HG03280 (cell line): ENCODE data around the gene LIMK1.

Experiments used
- ATAC-seq: cut with Tn5 transposase; IDR thresholded peaks from one replicate; pipeline ENCODE4 v1.9.1; 2021; ENCODE audit warnings: mild to moderate bottlenecking, moderate library complexity; ENCODE audit not compliant: unreplicated experiment

The LIMK1 gene

DNA sequence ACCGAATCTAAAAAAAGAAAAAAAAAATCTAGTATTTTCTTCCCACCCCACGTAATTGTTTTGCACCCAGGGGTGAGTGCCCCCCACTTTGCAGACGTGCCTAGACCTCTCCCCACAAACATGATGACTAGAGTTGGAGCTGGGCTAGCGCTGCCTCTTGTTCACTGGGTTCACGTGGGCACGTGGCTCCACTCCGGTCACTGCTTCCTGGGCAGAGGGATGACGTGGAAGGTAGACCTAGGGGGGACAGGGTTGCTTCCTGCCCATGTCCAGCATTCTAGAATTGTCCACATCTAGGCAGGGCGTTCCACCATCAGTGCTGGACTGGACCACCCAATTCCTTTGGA lies 861 bp upstream of the LIMK1 start:
- ATAC-seq: no peak

DNA sequence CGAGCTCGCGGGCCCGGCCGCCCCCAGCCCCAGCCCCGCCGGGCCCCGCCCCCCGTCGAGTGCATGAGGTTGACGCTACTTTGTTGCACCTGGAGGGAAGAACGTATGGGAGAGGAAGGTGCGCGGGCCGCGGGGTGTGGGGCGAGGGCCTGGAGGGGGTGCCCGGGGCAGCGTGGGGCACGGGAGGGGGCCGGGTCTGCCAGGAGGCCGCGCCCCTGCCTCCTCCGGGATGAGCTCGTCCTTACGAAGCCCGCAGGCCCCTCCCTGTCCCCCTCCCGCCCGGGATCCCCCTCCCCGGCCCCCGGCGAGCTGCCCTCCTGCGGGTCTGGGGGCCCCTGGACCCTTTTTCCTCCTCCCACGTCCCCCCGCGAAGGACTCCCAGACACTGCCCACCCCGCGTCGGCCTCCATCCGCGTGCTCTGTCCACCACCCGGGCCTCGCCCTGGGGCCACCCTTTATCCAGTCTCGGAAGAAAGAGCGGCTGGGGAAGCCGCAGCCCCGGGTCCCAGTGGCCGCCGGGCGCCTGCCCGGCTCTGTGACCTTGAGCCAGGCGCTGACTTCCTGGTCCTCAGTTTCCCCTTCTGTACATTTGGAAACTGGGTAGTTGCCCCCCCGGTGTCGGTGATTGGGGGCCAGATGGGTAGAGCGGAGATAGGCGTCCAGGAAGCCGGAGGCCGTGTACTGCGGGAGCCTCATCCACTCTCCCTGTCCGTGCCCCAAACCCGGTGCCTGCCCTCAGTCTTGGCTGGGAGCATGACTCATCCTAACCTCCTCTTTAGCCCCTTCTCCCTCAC lies 521 bp downstream of the LIMK1 start:
- ATAC-seq: peak; percentile 52

DNA sequence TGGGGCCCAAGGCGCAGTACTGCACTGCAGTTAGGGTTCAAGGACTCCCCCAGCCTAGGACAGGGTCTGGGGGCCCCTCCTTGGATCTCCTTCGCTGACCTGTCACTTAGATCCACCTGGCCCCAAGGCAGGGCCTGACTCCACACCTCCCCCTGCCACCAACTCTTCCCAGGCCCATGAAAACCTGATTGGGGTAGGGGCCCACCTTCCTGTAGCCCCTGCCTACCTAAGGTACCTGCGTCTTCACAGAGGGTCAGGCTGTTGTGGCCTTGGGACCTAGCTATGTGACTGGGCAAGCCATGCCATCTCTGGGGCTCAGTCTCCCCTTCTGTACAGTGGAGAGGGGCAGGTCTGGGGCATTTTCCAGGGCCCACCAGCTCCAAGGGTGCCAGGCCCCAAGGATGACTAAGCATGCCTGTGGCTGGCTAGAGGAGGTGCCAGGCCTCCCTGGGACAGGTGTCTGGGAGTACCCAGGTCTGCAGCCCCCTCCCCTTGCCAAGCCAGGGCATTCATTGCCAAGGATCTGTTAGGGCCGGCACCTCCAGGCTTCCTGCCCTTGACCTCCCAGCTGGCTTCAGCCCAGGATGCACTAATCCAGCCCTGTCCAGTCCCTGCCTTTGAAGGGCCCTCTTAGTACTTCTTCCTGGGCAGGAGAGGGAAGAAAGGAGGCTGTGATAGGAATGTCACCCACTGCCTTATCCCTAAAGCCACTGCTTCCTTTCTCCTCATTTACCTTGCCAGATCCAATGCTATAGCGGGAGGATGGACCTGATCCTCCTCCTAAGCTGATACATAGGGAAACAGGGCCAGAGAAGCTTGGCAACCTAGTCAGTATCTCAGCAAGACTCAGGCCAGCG lies 1.3 kb downstream of the LIMK1 start:
- no peak for ATAC-seq

DNA sequence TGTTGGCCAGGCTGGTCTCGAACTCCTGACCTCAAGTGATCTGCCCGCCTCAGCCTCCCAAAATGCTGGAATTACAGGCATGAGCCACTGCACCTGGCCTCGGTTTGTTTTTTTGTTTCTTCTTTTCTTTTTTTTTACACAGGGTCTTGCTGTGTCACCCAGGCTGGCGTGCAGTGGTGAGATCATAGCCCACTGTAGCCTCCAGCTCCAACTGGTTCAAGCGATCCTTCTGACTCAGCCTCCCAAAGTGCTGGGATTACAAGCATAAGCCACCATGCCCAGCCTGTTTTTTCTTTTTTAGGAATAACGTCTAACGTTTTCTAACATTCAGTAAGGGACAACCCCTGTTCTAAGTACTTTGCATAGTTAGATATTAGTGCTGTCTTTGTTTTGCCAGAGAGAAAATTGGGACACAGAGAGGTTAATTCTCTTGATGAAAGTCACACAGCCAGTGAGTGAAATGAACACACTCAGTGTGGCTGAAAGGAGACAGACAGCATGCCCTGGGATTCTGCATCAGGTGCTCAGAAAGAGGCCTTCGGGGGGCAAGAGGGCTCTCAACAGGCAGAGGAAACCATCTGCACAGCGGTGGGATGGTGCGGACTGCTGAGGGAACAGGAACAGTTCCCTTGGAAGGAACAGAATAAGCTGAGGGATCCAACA lies 4.3 kb downstream of the LIMK1 start:
- ATAC-seq: no peak

DNA sequence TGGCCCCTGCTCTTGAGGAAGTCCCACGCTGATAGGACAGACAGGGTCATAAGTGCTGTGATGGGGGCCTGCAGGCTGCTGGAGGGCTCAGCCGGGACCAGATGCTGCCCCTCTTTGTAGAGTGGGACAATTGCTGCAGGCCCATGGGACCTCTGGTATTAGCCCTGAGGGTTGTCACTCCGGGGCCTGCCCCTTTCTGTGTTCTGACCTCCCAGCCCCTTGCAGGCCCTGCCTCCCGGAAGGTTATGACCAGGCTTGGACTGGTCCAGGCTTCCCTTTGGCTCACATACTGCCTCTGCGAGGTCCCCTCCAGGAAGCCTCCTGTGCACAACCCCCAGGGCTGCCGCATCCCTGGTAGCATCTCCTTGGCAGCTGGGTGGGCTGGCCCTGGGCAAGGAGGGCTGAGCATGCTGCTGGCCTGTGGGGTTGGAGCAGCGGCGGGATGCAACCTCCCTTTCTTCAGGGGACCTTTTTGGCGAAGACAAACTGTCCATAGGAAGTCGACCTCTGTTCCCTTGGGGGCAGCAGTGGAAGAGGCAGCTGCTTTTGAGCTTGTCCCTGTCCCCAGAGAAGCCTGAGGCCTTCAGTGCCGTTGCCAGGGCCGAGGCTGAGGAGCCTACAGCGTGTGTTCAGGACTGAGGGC lies 8.8 kb downstream of the LIMK1 start:
- no peak for ATAC-seq

DNA sequence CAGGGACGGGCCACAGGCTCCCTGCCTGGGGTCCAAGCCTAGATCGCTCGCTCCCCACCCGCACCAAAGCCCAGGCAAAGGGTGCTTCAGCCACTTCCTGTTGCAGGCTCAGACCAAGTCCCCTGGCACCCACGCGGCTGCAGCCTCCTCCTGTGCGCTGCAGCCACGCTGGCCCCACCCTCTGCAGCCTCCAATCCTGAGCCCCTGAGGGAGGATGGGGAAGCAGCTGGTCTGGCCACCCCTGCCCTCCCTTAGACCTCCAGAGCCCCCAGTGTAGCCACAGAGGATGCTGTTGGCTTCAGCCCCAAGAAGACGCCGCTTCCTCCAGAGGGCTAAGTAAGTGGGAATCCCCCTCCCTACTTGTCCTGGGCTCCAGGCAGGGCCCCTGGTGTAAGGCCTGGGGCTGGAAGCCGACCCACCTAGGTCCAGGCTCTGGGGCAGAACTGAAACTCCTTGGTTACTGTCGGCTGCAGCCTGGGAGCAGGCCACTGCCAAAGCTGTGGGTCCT lies 9.4 kb downstream of the LIMK1 start:
- ATAC-seq: peak; percentile 55

DNA sequence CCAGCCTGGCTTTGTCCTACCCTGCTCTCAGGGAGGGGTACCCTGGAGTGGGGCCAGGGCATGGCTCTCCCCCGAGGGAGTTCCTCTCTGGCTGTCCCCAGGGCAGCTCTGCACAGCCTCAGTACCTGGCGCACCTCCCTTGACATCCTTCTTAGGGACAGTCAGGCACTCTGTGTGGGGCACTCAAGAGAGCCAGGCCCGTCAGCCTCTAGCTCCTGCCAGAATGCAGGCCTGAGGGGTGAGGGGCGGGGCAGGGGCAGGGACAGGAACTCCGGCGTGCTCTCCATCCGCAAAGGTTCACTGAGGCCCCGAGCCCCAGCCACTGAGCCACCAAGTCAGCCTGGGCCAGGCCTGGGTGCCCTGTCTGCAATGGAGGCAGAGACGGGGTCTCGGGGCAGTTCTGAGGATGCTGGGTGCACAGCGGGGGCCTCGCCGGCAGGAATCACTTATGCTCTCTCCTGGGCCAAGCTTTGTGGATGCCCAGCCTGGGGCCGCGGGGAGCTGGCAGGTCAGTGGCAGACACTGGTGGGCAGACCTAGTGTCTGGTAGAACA lies 10.1 kb downstream of the LIMK1 start:
- ATAC-seq: peak; percentile 7

DNA sequence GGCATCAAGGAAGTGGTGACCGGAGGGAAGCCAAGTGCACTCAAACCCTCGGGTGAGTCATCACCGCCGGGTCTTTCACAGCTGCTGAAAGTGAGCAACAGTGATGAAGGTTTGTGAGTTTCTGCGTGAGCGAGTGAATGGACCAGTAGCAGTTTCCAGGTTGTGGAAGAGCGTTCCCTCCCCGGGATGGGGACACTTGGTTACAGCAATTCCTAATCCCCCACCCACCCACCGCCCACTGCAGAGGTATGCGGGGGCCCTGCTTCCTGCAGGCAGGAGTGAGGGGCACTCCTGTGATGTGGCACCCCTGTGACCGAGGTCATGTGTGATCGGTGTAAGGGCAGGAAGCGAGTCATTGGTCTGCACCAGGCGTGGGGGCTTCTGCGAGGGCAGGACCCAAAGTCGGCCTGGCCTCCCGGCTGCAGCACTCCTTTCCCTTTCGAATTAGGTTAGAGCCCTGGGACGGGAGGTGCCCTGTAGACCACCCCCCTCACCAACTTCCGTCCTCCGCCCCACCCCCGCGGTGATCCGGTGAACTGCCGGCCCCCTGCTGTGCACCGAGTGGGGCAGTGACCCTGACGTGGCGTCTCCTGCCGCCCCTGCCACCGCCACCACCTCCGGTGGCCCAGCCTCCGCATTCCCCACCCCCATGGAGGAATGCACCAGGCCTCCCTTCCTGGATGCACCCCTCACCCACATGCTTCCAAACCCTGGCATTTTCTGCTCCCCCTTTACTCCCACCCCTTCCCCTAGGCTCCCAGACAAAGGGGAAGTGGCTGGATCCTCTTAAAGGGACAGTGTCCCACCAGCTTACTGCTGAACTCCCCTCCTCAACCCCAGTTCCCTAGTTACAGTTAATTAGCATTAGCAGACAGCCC lies 10.9 kb downstream of the LIMK1 start:
- ATAC-seq: peak; percentile 51

DNA sequence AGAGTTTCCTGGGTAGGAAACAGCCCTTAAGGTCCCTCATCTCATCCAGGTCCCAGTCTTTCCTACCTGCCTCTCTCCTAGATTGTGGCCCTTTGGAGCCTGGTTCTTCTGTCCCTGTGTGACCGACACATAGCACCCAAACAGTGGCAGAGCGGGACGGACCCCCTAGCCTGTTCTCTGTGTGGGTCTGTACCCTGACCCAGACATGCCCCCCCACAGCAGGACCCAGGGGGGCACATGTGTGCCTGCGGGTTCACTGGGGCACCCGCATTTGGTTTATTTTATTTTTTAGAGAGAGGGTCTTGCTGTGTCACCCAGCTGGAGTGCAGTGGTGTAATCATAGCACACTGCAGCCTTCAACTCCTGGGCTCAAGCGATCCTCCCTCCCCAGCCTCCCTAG lies 11.5 kb downstream of the LIMK1 start:
- no peak for ATAC-seq

DNA sequence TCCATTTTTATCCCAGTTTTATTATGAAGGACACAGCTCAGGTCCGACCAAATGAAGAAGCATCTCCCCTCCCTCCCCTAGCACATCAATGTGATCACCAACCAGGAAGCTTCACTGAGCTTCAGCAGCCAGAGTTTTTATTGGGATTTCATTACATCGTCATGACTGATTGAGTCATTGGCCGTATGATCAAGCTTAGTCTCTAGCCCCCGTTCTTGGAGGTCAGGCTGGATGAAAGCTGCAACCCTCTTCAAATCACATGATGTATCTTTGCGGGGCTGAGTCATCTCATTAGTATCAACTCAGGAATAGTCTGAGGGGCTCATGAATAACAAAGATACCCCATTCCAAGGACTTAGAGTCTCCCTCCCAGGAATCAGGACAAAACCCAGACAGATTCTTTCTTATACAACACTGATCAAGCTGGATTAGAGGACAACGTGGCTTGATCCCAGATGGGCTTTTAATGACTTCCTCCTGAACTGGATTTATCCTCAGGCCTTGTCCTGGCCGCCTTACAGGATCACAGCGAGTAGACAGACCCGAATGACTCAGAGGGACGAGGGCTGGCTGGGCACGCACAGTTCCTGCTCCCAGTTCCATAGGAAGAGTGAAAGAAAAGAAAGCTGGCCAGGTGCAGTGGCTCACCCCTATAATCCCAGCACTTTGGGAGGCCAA lies 14.5 kb downstream of the LIMK1 start:
- no peak for ATAC-seq

DNA sequence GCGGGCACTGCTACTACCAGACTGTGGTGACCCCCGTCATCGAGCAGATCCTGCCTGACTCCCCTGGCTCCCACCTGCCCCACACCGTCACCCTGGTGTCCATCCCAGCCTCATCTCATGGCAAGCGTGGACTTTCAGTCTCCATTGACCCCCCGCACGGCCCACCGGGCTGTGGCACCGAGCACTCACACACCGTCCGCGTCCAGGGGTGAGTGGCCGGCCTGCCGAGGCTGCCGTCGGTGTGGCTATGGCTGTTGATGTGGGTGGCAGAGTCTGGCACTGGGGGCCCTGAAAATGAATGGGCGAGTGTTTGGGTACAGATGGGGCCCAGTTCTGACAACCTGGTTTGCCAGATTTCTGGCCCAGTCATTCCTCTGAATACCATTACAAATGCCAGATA lies 15.4 kb downstream of the LIMK1 start:
- ATAC-seq: no peak

DNA sequence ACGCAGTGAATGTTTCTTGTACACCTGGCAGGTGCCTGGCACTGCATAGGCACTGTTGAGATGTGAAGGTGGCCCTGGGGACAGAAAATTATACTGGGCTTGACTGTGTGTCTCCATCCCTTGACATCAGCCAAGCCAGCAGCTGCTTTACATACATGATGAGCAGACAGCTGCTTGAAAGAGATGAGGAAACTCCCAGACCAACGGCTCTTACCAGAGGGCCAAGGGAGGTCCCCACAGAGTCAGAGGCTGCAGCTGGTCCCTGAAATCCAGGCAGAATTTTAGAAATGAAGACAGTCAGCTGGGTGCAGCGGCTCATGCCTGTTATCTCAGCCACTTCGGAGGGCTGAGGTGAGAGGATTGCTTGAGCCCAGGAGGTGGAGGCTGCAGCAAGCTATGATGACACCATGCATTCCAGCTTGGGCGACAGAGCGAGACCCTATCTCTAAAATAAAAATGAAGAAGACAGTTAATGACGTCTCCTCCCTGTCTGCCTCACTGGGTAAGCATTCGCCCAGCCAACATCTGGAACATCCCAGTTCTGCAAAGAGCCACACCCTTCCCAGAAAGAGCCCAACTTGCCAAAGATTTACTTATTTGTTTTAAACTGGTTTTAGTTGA lies 17.6 kb downstream of the LIMK1 start:
- peak; percentile 87 for ATAC-seq

DNA sequence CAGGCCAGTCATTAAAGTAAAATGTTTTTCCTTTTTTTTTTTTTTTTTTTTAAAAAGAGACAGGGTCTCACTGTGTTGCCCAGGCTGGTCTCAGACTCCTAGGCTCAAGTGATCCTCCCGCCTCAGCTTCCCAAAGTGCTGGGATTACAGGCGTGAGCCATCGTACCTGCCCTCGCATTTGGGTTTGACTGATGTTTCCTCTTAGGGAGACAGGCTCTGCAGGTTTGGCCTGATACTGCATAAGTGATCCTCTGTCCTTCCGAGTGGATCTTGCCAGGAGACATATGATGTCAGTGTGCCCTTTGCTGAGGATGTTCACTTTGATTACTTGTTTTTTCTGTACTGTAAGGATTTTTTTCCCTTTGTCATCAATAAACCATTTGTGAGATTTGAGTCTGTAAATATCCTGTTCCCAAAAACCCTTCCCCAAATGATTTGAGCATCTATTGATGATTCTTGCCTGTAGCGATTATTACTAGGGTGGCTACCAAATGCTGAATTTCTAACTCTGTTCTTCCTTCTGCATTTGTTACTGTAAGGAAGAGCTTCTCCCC lies 19.7 kb downstream of the LIMK1 start:
- no peak for ATAC-seq

DNA sequence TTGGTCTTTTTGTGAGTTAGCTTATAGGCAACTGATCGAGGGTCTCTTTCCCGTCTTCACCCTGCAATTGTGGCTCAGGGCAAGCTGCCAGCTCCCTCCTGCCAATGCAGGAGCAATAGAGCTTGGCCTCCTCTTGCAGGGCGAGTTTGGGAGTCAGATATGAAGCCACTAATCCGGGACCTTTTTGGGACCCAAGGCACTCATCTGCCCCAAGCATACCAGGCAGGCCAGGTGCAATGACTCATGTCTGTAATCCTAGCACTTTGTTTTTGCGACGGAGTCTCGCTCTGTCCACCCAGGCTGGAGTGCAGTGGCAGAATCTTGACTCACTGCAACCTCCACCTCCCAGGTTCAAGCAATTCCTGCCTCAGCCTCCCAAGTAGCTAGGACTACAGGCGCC lies 21.1 kb downstream of the LIMK1 start:
- ATAC-seq: no peak

DNA sequence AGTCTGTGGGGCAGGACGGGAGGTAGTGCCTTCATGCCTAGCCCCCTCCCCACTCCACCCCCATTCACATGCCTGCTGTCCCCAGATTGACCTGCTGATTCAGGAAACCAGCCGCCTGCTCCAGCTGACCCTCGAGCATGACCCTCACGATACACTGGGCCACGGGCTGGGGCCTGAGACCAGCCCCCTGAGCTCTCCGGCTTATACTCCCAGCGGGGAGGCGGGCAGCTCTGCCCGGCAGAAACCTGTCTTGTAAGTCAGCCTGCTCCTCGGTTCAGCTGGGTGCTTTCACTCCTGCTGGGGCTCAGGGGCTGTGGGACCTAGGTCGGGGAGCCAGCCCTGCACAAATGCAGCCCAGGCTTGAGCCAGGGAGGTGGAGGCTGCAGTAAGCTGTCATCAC lies 22.4 kb downstream of the LIMK1 start:
- ATAC-seq: no peak

DNA sequence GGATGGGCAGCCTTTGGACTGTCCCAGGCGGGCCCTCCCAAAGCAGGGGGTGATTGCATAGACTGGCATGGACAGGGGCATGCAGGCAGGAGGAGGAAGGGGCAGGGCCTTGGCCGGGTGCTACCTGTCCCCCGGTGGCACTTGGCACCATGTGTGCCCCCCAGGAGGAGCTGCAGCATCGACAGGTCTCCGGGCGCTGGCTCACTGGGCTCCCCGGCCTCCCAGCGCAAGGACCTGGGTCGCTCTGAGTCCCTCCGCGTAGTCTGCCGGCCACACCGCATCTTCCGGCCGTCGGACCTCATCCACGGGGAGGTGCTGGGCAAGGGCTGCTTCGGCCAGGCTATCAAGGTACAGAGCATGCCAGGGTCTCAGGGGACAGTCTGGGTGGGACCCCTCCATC lies 23.2 kb downstream of the LIMK1 start:
- ATAC-seq: no peak

DNA sequence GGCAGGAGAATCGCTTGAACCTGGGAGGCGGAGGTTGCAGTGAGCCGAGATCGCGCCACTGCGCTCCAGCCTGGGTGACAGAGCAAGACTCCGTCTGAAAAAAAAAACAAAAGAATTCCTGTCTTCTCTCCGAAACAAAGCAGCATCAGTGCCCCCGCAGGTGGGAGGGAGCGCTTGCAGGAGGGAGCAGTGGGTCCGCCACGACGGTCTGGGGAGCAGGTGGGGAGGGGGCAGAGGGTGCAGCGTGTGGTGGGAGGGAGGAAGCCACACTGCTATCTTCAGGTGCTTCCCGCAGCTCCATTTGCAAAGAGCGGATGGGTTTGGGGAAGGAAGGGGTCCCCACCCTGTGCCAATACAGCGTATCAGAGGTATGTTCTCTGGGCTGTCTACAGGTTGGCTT lies 31.7 kb downstream of the LIMK1 start:
- ATAC-seq: no peak

DNA sequence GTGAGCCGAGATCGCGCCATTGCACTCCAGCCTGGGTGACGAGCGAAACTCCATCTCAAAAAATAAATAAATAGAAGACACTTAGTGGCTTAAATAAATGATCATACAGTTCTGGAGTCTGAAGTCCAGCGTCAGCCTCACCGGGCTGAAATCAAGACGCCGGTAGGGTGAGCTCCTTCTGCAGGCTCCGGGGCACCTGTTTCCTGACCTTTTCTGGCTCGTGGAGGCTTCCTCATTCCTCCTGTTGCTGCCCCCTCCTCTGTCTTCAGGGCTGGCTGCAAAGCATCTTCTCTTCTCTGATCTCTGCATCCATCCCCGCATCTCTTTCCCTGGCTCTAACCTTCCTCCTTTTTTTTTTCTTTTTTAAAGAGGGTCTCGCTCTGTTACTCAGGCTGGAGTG lies 32.8 kb downstream of the LIMK1 start:
- no peak for ATAC-seq

DNA sequence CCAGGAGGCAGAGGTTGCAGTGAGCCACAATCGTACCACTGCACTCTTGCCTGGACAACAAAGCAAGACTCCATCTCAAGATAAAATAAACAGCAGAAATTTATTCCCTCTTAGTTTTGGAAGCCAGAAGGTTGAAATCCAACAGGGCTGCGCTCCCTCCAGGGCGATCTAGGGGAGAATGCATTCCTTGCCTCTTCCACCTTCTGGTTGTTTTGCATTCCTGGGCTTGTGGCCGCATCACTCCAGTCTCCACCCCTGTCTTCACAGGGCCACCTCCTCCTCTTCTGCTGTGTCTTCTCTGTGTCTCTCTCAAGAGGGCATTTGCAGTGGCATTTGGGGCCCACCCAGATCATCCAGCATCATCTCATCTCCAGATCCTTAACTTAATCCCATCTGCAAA lies 36.2 kb downstream of the LIMK1 start:
- ATAC-seq: no peak
